ENCODE measurements around the gene MED13L.
A peak's percentile ranks its signal among the peaks of the same experiment; 100 is the strongest.

Gene MED13L

DNA sequence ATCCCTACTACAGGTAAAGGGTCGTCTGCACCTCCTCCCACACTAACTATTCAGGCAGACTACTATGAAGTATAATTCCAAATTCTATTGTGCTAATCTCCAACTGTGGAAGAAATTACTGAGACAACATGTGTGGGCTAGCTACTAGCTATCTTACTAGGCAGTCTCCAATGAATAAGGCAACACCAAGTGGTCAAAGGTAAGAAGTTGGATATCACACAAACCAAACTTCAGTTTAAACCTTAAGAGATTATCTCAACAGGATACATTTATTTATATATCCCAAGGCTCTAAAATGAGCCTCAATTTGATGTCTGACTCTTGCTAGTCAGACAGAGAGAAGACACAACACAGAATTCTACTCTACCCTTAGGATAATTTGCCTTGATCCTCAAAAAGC is 14.1 kb downstream of the MED13L start:
- Histone ChIP-seq H3K27me3 (ENCODE audit: control insufficient read depth, insufficient read depth, low read length) (no peaks in the 10 kb centered on the region), H3K9ac (ENCODE audit: low read depth, low read length) (no peak overlapping the region), H3K36me3 (ENCODE audit: control insufficient read depth, insufficient read depth, low read length) (no peaks in the 10 kb centered on the region), H3K27ac (ENCODE audit: low read depth, low read length) (peak overlapping the region; percentile 16), H3K9me3 (ENCODE audit: control insufficient read depth, insufficient read depth, low read length) (no peaks in the 10 kb centered on the region), H3K4me1 (ENCODE audit: control insufficient read depth, insufficient read depth, low read length) (peaks cover 53% of the 10 kb centered on the region), H3K4me3 (ENCODE audit: low read depth, low read length) (no peak overlapping the region)

DNA sequence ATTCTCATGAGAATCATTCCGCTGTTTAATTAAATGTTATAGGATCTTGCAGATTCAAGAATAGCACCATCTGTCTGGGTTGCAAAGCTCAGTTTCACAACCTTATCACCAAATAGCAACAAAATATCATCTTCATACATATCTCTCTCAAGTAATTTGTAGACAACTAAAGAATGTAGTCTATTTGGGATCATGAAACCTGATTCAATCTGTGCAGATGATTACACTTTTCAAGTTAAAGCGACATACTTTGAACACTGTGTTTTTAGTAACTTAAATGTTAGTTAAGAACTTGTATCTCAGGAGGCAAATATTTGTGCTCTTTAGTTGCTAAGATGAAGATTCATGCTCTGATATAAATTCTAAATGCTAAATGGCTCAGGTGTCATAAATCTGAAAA is 14.8 kb downstream of the MED13L start:
- H3K4me1 ChIP-seq (ENCODE audit: control insufficient read depth, insufficient read depth, low read length) = peaks cover 53% of the 10 kb centered on the region
- H3K9ac ChIP-seq (ENCODE audit: low read depth, low read length) = no peak overlapping the region
- no peaks in the 10 kb centered on the region for H3K9me3 ChIP-seq (ENCODE audit: control insufficient read depth, insufficient read depth, low read length)
- no peak overlapping the region for H3K4me3 ChIP-seq (ENCODE audit: low read depth, low read length)
- no peak overlapping the region for H3K27ac ChIP-seq (ENCODE audit: low read depth, low read length)
- no peaks in the 10 kb centered on the region for H3K36me3 ChIP-seq (ENCODE audit: control insufficient read depth, insufficient read depth, low read length)
- H3K27me3 ChIP-seq (ENCODE audit: control insufficient read depth, insufficient read depth, low read length) = no peaks in the 10 kb centered on the region

DNA sequence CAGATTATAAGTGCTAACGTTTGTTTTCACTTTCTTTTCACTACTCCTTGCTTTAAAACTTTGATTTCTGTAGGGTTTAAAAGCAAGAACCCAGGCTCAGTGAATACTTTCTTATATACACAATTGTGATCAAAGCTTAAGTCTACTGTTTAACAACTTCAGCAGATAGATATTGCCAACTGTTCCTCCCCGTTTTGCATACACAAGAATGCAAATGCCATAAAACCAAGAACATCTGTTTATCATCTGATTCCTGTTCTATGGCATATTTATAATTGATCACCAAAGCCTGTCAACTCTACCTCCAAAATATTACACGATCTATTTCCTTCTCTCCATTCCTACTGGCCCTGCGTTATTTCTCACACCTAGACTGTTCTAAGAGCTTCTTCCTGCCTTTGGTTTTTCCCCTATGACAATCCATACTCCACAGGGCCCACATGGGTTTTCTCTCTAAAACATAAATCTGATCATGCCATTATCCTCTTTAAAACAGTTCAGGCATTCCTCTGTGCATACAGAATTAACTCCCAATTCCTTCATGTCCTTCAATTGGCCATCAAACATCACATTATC is 15.9 kb downstream of the MED13L start:
- Histone ChIP-seq H3K27ac (ENCODE audit: low read depth, low read length) (no peak overlapping the region), H3K9me3 (ENCODE audit: control insufficient read depth, insufficient read depth, low read length) (no peaks in the 10 kb centered on the region), H3K4me3 (ENCODE audit: low read depth, low read length) (no peak overlapping the region), H3K4me1 (ENCODE audit: control insufficient read depth, insufficient read depth, low read length) (peaks cover 55% of the 10 kb centered on the region), H3K36me3 (ENCODE audit: control insufficient read depth, insufficient read depth, low read length) (no peaks in the 10 kb centered on the region), H3K27me3 (ENCODE audit: control insufficient read depth, insufficient read depth, low read length) (no peaks in the 10 kb centered on the region), H3K9ac (ENCODE audit: low read depth, low read length) (no peak overlapping the region)

DNA sequence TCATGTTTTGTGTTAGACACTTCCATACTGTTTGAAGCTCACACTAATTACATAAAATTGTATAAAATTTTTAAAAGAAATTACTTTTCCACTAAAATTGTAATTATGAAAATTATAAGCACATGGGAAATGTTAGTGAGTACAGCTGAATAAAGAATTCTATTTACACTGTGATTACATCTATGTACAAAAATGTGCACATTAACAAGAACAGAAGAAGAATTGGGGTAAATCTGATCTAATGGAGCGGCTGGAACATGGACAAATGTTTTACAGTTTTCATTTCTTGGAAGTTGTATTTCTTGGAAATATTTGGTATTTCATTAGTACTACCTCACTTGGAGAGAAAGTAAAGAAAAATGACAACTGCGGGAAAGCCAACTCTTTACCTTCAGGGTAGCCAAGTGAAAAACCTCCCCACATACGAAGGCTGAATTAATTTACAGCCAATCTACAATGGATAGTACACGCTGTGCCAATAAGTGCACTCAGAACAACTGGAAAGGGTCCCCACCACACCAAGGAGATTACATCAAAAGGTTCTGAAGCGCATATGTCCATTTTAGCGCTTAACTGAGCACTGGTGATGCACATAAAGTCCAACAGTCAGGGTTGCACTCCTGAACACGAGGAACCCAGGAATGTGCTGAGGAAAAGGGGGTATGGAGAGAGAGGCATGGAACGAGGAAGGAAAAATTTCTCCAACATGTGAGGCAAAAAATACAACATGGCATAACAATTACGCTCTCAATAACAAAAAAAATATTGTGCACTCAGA is 17.5 kb downstream of the MED13L start:
- Histone ChIP-seq H3K27ac (ENCODE audit: low read depth, low read length) (no peak overlapping the region), H3K36me3 (ENCODE audit: control insufficient read depth, insufficient read depth, low read length) (no peaks in the 10 kb centered on the region), H3K9ac (ENCODE audit: low read depth, low read length) (no peak overlapping the region), H3K27me3 (ENCODE audit: control insufficient read depth, insufficient read depth, low read length) (no peaks in the 10 kb centered on the region), H3K9me3 (ENCODE audit: control insufficient read depth, insufficient read depth, low read length) (no peaks in the 10 kb centered on the region), H3K4me3 (ENCODE audit: low read depth, low read length) (no peak overlapping the region), H3K4me1 (ENCODE audit: control insufficient read depth, insufficient read depth, low read length) (peaks cover 49% of the 10 kb centered on the region)

DNA sequence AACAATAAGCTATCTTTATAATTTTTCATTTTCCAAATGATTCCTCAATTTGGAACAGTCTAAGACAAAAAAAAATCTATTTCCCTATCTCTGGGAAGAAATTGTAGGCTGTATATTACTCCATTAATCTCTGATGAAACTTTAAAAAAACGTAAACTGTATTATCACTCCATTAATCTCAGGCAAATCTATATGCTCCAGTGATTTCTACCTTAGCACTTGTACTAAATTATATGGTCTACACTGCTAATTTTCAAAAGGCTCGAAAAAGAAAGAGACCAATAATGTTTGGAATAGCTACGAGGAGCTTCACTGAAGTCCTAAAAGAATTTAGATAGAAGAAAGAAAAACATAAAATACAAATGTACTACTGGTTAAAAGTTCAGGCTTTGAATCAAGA is 19.7 kb downstream of the MED13L start:
- H3K27me3 ChIP-seq (ENCODE audit: control insufficient read depth, insufficient read depth, low read length) = no peaks in the 10 kb centered on the region
- H3K27ac ChIP-seq (ENCODE audit: low read depth, low read length) = peak overlapping the region; percentile 25
- no peaks in the 10 kb centered on the region for H3K9me3 ChIP-seq (ENCODE audit: control insufficient read depth, insufficient read depth, low read length)
- no peak overlapping the region for H3K4me3 ChIP-seq (ENCODE audit: low read depth, low read length)
- no peak overlapping the region for H3K9ac ChIP-seq (ENCODE audit: low read depth, low read length)
- H3K36me3 ChIP-seq (ENCODE audit: control insufficient read depth, insufficient read depth, low read length) = no peaks in the 10 kb centered on the region
- peaks cover 30% of the 10 kb centered on the region for H3K4me1 ChIP-seq (ENCODE audit: control insufficient read depth, insufficient read depth, low read length)

DNA sequence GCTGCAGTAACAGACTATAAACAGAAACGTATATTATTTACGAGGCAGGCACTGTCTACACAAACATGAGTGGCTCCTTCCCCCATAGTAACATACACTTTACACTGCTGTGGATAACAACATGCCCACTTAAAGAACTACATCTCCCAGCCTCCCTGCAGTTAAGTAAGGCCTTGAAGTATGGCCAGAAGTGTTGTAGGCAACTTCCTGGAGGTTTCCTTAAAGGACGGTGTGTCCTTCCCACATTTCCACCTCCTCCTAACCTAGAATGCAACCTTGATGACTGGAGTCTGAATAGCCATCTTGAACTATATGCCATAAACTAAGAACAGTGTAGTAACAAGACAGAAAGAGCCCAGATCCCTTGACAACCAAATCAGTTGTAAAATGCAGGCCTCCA is 20.3 kb downstream of the MED13L start:
- peaks cover 25% of the 10 kb centered on the region for H3K4me1 ChIP-seq (ENCODE audit: control insufficient read depth, insufficient read depth, low read length)
- H3K4me3 ChIP-seq (ENCODE audit: low read depth, low read length) = no peak overlapping the region
- no peaks in the 10 kb centered on the region for H3K27me3 ChIP-seq (ENCODE audit: control insufficient read depth, insufficient read depth, low read length)
- H3K9me3 ChIP-seq (ENCODE audit: control insufficient read depth, insufficient read depth, low read length) = no peaks in the 10 kb centered on the region
- H3K36me3 ChIP-seq (ENCODE audit: control insufficient read depth, insufficient read depth, low read length) = no peaks in the 10 kb centered on the region
- H3K9ac ChIP-seq (ENCODE audit: low read depth, low read length) = no peak overlapping the region
- no peak overlapping the region for H3K27ac ChIP-seq (ENCODE audit: low read depth, low read length)

DNA sequence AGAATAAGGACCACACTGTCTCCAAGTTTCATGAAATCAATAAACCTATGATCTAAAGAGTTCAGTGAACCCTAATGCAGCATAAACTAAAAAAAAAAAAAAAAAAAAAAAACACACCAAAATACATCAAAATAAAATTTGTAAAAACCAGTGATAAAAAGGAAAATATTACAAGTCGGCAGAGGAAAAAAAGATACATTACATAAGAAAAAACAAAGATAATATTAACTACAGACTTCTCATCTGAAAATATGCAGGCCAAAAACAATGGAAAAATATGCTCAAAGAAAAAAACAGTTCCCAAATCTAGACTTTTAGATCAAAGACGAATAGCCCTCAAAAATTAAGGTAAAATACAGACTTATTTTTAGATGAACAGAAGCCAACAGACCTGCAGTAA is 27.6 kb downstream of the MED13L start:
- Histone ChIP-seq H3K9me3 (ENCODE audit: control insufficient read depth, insufficient read depth, low read length) (no peaks in the 10 kb centered on the region), H3K27ac (ENCODE audit: low read depth, low read length) (no peak overlapping the region)

DNA sequence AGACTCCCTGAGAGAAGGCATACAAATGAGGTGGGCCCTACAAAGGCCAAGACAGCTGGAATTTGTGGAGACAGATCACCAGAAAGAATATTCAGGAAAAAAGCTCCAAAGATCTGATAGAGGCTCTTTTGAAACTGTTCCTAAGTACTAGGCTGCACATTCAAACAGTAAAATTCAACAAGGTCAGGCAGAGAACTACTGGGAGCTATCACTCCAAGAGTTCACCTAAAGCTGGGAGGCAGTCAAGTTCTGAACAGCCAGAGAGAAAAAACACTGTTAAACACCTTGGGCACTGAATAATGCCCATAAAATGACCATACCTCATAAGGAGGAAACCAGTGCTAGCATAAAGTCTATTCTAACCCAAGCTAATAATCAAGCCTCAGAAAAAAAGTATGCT is 28.6 kb downstream of the MED13L start:
- H3K27me3 ChIP-seq (ENCODE audit: control insufficient read depth, insufficient read depth, low read length) = no peaks in the 10 kb centered on the region

More for the DNA sequence above, 27.6 kb downstream of the MED13L start:
- Histone ChIP-seq H3K4me1 (ENCODE audit: control insufficient read depth, insufficient read depth, low read length) (peaks cover 35% of the 10 kb centered on the region), H3K4me3 (ENCODE audit: low read depth, low read length) (no peak overlapping the region), H3K9ac (ENCODE audit: low read depth, low read length) (no peak overlapping the region), H3K27me3 (ENCODE audit: control insufficient read depth, insufficient read depth, low read length) (no peaks in the 10 kb centered on the region), H3K36me3 (ENCODE audit: control insufficient read depth, insufficient read depth, low read length) (no peaks in the 10 kb centered on the region)

DNA sequence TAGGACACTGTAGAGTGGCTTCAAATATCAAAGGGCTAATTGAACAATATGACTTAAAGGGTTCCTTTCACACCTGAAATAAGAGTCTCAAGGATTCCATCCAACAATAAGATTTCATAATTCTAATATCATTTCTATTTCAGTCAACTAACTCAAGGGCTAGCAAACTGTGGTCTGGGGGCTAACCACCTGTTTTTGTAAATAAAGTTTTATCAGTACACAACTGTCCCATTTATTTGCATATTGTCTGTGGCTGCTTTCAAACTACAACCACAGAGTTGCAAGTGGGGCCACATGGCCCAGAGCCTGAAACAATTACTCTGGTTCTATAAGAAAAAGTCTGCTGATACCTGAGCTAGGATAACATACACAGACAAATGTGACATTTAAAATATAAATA is 29.1 kb downstream of the MED13L start:
- Histone ChIP-seq H3K27ac (ENCODE audit: low read depth, low read length) (no peak overlapping the region), H3K9me3 (ENCODE audit: control insufficient read depth, insufficient read depth, low read length) (no peaks in the 10 kb centered on the region), H3K36me3 (ENCODE audit: control insufficient read depth, insufficient read depth, low read length) (no peaks in the 10 kb centered on the region), H3K4me3 (ENCODE audit: low read depth, low read length) (no peak overlapping the region), H3K9ac (ENCODE audit: low read depth, low read length) (no peak overlapping the region), H3K4me1 (ENCODE audit: control insufficient read depth, insufficient read depth, low read length) (peaks cover 50% of the 10 kb centered on the region), H3K27me3 (ENCODE audit: control insufficient read depth, insufficient read depth, low read length) (no peaks in the 10 kb centered on the region)

More for the DNA sequence above, 28.6 kb downstream of the MED13L start:
- Histone ChIP-seq H3K4me1 (ENCODE audit: control insufficient read depth, insufficient read depth, low read length) (peaks cover 45% of the 10 kb centered on the region), H3K9ac (ENCODE audit: low read depth, low read length) (no peak overlapping the region), H3K27ac (ENCODE audit: low read depth, low read length) (no peak overlapping the region), H3K36me3 (ENCODE audit: control insufficient read depth, insufficient read depth, low read length) (no peaks in the 10 kb centered on the region), H3K9me3 (ENCODE audit: control insufficient read depth, insufficient read depth, low read length) (no peaks in the 10 kb centered on the region), H3K4me3 (ENCODE audit: low read depth, low read length) (no peak overlapping the region)

DNA sequence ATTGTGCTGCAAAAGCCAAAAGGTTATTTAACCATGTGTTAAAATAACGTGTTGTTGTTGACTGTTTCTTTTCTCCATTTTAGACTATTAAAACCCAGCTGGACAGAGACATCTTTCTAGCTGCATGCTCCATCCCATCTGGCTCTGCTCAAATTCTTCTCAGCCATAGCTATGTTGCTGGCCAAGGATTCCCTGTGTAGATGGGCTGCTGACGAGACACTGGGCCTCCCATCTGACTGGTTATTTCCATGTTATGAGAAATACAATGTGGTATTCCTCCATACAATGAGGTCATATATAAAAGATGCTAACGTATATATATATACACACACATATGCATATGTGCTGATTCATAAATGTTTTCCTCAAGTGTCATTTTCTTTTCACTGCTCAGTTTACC is 30.1 kb downstream of the MED13L start:
- Histone ChIP-seq H3K27ac (ENCODE audit: low read depth, low read length) (no peak overlapping the region), H3K4me1 (ENCODE audit: control insufficient read depth, insufficient read depth, low read length) (peaks cover 53% of the 10 kb centered on the region), H3K4me3 (ENCODE audit: low read depth, low read length) (no peak overlapping the region), H3K9me3 (ENCODE audit: control insufficient read depth, insufficient read depth, low read length) (no peaks in the 10 kb centered on the region), H3K27me3 (ENCODE audit: control insufficient read depth, insufficient read depth, low read length) (no peaks in the 10 kb centered on the region), H3K36me3 (ENCODE audit: control insufficient read depth, insufficient read depth, low read length) (no peaks in the 10 kb centered on the region), H3K9ac (ENCODE audit: low read depth, low read length) (no peak overlapping the region)

DNA sequence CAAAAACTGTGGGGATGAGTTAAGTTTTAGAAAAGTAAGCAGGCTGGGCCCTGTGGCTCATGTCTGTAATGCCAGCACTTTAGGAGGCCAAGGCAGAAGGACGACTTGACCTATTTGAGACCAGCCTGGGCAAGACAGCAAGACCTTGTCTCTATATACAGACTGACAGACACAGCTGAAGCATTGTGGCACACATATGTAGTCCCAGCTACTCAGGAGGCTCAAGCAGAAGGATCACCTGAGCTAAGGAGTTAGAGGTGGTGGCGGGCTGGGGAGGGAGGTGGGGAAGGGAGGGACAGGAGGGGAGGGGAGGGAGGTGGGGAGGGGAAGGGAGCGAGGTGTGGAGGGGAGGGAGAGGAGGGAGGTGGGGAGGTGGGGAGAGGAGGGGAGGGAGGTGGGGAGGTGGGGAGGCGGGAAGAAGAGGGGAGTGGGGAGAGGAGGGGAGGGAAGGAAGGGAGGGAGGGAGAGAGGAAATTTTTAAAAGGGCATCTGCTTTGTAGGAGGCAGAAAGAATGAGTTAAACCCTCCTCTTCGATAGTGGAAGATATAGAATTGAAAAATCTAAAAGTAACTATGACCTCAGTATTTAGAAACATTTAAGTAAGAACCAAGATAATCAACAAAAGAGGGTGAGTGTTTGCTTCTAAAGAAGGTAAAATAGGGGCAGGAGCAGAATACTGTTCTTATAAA is 30.9 kb downstream of the MED13L start:
- peaks cover 54% of the 10 kb centered on the region for H3K4me1 ChIP-seq (ENCODE audit: control insufficient read depth, insufficient read depth, low read length)
- H3K27ac ChIP-seq (ENCODE audit: low read depth, low read length) = no peak overlapping the region
- H3K27me3 ChIP-seq (ENCODE audit: control insufficient read depth, insufficient read depth, low read length) = no peaks in the 10 kb centered on the region

More for the DNA sequence above, 30.9 kb downstream of the MED13L start:
- Histone ChIP-seq H3K36me3 (ENCODE audit: control insufficient read depth, insufficient read depth, low read length) (no peaks in the 10 kb centered on the region), H3K4me3 (ENCODE audit: low read depth, low read length) (no peak overlapping the region), H3K9ac (ENCODE audit: low read depth, low read length) (no peak overlapping the region), H3K9me3 (ENCODE audit: control insufficient read depth, insufficient read depth, low read length) (no peaks in the 10 kb centered on the region)

Measured in HUES48 (cell line).